Inferior parietal cortex (tissue), 1 donor: ENCODE results near the gene TMEM94.
A peak's percentile ranks its signal among the peaks of the same experiment; 100 is the strongest.
"Not testable (repeated sequence)": the region's sequence is repeated elsewhere in the genome, so short reads cannot be mapped to it uniquely, and the experiment has no call there.

ENCODE experiments used
- DNase-seq: peaks from one replicate; pipeline ENCODE4 v3.0.0-alpha.2; 2016; ENCODE audit errors: extremely low spot score

Gene TMEM94

GRCh38 chr17:75511610-75512575 lies 55.5 kb downstream of the TMEM94 start:
- DNase-seq = no peak

GRCh38 chr17:75512926-75513640 lies 56.6 kb downstream of the TMEM94 start:
- DNase-seq = no peak

DNA sequence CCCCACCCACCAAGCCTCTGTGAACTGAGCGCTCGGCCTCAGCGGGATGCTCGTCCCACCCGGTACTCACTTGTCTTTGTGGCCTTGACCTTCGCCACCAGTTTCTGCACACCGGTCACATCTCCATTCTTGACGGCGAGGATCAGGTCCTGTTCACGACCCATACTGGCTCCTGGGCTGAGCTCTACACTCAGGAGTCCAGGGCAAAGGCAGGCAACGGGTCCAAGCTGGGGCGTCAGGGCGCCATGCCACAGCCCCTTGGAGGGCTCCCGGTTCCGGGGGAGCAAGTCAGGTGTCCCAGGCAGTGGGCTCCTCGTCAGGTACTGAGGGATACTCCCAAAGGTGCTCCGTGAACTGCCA lies 57.2 kb downstream of the TMEM94 start:
- DNase-seq = no peak

- DNase-seq = no peak
Measured at GRCh38 chr17:75514299-75514918, 58.0 kb downstream of the TMEM94 start.

DNA sequence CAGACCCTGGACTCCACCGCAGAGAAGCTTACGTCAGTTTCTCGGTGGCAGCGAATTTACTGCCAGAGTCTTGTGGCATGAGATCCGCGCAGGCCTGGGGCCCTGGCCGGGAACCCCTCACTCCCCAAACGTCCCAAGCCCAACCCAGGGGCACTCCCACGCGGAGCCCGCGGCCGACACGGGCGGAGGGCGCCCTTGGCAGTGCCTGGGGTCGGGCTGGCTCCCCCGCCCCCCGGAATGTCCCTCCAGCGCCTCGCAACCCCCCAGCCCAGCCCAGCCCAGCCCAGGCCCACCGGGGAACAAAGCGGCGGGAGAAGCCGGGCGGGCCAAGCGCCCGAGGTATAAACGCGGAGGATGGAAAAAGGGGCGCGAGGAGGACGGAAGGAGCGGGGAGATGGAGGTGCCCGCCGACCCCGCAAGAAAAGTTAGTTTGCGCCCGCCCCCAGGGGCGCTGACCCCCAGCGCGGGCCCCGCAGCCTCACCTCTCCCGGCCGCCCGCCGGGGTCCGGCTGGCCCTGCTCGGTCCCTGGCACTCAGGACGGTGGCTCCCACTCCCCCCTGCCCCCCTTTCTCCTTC lies 58.6 kb downstream of the TMEM94 start:
- no peak for DNase-seq

DNA sequence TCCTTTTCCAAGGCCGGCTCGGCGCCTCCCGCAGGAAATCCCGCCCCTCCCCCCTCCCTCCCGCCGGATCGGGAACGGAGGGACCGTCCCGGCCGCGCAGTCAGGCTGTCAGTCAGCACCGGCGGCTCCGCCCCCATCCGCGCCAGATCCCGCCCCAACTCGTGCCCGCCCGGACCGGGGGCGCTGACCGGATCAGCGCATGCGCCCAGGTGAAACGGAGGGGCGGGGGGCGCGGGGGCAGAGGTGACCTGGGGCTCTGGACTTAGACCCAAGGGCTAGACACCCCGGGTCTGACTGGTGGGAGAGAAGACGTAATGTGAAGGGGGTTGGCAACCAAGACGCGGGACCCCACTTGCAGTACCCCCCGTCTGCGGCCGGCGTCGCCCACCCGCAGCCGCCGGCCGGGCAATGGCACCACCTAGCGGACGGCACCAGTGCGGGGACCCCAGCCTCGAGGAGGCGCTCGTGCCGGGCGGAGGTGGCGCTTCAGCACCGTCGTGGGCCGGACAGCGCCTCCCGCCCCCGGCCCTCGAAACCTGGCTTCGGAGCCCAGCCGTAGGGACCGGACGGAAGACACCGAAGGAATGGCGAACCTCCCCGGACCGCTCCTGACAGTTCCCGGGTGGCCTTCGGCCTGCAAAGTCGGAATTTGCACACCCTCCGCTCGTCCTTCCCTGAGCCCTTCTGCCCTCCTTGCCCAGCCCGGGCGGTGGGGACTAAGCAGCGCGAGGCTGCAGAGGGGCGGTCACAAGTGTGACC lies 59.2 kb downstream of the TMEM94 start, which contains the start of gene CASKIN2:
TSS of gene CASKIN2 (minus strand) at position 42 of the 759 bp plus-strand sequence. CDS start 1,733 bp downstream, outside the sequence.
- DNase-seq = peak; percentile 86

DNA sequence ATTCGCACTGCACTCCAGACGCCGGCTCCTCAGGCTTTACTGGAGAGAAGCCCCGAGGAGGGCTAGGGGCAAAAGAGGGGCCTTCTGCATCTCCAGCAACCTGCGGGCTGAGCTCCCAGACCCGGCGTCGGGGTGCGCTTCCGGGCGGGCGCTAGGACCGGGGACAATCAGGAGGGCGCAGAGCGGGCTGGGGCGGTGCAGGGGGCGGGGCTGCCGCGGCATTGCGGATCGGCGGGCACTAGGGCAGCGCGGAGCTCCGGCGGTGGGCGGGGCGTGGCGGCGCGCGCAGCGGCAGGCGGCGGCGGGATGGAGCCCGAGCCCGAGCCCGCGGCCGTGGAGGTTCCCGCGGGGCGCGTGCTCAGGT lies 59.8 kb downstream of the TMEM94 start, which contains the start of gene TSEN54:
TSS of gene TSEN54 (plus strand) at position 274 of the 364 bp plus-strand sequence. CDS start at position 307, 33 bp downstream.
- peak; percentile 77 for DNase-seq

DNA sequence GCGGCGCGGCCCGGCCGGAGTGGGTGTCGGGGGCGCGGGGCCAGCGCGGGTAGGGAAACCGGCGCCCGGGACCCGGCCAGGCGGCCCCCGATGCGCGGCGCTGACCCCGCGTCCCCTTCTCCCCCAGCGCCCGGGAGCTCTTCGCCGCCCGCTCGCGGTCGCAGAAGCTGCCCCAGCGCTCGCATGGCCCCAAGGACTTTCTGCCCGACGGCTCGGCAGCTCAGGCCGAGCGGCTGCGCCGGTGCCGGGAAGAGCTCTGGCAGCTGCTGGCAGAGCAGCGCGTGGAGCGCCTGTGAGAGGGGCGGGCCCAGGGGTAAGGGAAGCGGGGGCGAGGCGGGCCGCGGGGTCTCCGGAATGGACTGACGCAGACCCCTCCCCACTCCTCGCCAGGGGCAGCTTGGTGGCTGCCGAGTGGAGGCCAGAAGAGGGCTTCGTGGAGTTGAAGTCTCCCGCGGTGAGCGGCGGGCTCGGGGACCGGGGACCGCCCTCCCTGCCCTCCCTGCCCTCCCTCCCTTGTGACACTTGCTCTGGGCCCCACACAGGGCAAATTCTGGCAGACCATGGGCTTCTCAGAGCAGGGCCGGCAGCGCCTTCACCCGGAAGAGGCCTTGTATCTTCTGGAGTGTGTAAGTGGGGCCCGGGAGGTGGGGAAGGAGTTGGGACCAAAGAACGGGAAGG lies 60.3 kb downstream of the TMEM94 start:
- DNase-seq = no peak

DNA sequence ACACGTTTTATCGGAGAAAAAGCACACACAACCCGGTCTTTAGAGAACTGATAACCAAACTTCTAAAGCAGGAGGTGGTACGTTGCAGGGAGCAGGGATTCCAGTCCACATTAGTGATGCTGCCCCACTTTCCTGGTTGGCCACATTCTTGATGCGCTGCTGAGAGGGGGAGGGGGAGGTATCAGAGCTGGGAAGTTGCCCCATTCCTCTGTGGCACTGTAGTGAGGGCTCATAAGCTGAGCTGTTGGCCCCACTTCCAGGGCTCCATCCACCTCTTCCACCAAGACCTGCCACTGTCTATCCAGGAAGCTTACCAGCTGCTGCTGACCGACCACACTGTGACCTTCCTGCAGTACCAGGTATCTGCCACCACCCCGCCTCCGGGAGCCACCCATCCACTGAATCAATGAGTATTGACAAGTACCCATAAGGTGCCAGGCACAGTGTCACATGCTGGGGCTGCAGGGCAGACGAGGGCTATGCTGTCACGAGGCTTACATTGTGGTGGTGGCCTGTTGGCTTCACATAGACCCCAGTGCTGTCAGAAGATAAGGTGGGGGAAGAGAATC lies 60.9 kb downstream of the TMEM94 start:
- DNase-seq = no peak

DNA sequence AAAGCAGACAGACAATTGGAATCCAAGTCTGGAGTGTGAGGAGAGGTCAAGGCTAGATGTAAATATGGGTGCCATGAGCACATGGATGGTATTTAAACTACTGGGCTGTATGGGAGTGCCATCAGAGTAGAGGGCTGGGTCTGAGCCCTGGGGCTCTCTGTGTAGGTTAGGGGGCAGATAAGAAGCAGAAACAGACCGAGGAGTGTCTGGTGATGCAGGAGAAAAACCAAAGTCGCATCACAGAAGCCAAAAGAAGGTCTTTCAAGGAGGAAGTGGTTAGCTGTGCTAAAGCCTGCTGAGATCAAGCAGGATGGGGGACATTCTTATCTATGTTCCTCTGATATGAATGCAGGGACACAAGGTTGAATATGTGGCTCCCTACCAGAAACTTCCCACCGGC lies 61.8 kb downstream of the TMEM94 start:
- no peak for DNase-seq

DNA sequence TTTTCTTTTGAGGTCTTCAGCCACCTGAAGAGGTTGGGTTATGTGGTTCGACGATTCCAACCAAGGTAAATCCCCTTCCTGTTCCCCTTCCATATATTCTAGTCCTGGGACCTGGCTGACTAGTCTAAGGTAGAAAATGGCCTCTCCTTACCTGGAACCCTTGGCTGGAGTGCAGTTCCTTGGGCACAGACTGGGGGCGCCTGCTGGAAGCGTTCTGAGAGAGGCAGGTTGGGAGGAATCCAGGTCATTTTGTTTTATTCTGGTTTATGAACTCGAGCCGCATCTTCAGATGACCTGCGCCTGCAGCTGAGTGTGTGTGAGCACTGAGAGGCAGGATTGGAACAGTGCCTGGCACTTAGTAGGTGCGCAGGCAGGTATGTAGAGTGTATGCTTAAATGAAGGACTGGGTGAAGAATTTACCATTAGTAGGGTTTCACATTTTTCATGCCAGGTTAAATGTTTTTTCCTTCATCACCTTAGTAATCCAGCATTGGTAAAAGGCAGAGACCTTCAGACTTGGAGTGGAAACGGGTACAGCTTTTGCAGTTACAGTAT lies 62.6 kb downstream of the TMEM94 start:
- DNase-seq = no peak

GRCh38 chr17:75520413-75520812 lies 64.0 kb downstream of the TMEM94 start:
- not testable (repeated sequence) for DNase-seq

- no peak for DNase-seq
Measured at GRCh38 chr17:75521290-75521689, 64.9 kb downstream of the TMEM94 start.

GRCh38 chr17:75521951-75522727 lies 65.7 kb downstream of the TMEM94 start:
- DNase-seq = no peak

DNA sequence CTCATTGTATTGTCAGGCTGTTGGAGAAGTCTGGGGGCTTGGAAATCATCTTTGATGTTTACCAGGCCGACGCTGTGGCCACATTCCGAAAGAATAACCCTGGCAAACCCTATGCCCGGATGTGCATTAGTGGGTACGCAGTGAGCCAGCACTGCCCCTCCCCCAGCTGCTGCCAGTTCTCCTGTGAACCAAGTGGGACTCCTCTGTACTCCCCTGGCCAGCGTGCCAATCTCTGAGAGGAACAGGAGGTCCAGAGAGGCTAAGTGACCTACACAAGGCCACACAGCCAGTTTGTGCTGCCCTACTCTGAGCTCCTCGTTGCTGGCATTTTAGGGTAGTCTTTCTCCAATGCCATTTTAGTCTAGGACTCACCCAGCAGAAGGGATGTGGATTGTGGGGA lies 67.2 kb downstream of the TMEM94 start:
- no peak for DNase-seq

GRCh38 chr17:75524269-75524969 lies 68.0 kb downstream of the TMEM94 start:
- no peak for DNase-seq

- no peak for DNase-seq
Measured at GRCh38 chr17:75524970-75525805, 68.8 kb downstream of the TMEM94 start, which contains the start of gene LLGL2. LLGL2 (plus strand) TSS chr17:75525697; CDS start chr17:75543427, 17,730 bp downstream.
